Neural cell (in vitro differentiated cells): ENCODE data around the gene GANC. TPM values are rescaled to one million over a fixed set of nuclear protein-coding genes. Genes with fewer than 3 reads are reported as not detected.

Experiments
- H2AFZ ChIP-seq: fragments of 200-600, 300-800 bp; sonication (generic), shearing (Covaris generic); 2 replicates; pipeline ENCODE4 v1.6.0; 2014; ENCODE audit warnings: low read depth, mild to moderate bottlenecking, antibody characterized with exemption, low read length, moderate library complexity
- H3F3A ChIP-seq: fragments of 200-600 bp; shearing (Covaris generic); 2 replicates; pipeline ENCODE4 v1.6.1; 2016; ENCODE audit warnings: mild to moderate bottlenecking, moderate library complexity, mixed read lengths, antibody characterized with exemption, low read length; ENCODE audit not compliant: insufficient read depth, poor library complexity, severe bottlenecking
- H3K27ac ChIP-seq: fragments of 200-600, 300-800 bp; sonication (generic), shearing (Covaris generic); 2 replicates; pipeline ENCODE4 v1.5.1; 2014; ENCODE audit warnings: mild to moderate bottlenecking, low read length, moderate library complexity
- H3K27me3 ChIP-seq: fragments of 300-800, 200-600 bp; sonication (generic), shearing (Covaris generic); 2 replicates; pipeline ENCODE4 v1.6.0; 2014; ENCODE audit warnings: mild to moderate bottlenecking, low read depth, low read length, moderate library complexity; ENCODE audit not compliant: insufficient read depth
- H3K36me3 ChIP-seq: fragments of 300-800, 200-600 bp; sonication (generic), shearing (Covaris generic); 2 replicates; pipeline ENCODE4 v1.5.1; 2014; ENCODE audit warnings: mild to moderate bottlenecking, antibody characterized with exemption, low read length, moderate library complexity; ENCODE audit not compliant: insufficient read depth
- H3K4me2 ChIP-seq: fragments of 300-800, 200-600 bp; sonication (generic), shearing (Covaris generic); 2 replicates; pipeline ENCODE4 v1.6.0; 2014; ENCODE audit warnings: mild to moderate bottlenecking, low read length
- H3K4me3 ChIP-seq: fragments of 300-800, 200-600 bp; sonication (generic), shearing (Covaris generic); 2 replicates; pipeline ENCODE4 v1.5.1; 2014; ENCODE audit warnings: mild to moderate bottlenecking, low read length, moderate library complexity
- H3K79me2 ChIP-seq: fragments of 200-600 bp; shearing (Covaris generic); replicated peaks from 2 replicates; pipeline ENCODE4 v1.6.0; 2014; ENCODE audit warnings: mild to moderate bottlenecking, low read length, moderate library complexity; ENCODE audit not compliant: insufficient read depth
- H3K9ac ChIP-seq: fragments of 300-800, 200-600 bp; sonication (generic), shearing (Covaris generic); 2 replicates; pipeline ENCODE4 v1.6.1; 2016; ENCODE audit warnings: mild to moderate bottlenecking, low read length, mixed read lengths
- H3K9me2 ChIP-seq: fragments of 200-600 bp; shearing (Covaris generic); 2 replicates; pipeline ENCODE4 v1.6.1; 2016; ENCODE audit warnings: mild to moderate bottlenecking, low read length, mixed read lengths; ENCODE audit not compliant: insufficient read depth
- H3K9me3 ChIP-seq: fragments of 200-600, 300-800 bp; sonication (generic), shearing (Covaris generic); 2 replicates; pipeline ENCODE4 v1.6.1; 2016; ENCODE audit warnings: mild to moderate bottlenecking, mixed run types, low read length, moderate library complexity, mixed read lengths
- H4K20me1 ChIP-seq: fragments of 200-600 bp; shearing (Covaris generic); 2 replicates; pipeline ENCODE4 v1.6.1; 2016; ENCODE audit warnings: mild to moderate bottlenecking, mixed run types; ENCODE audit not compliant: insufficient read depth
- CTCF ChIP-seq: fragments of 450-650 bp; IDR thresholded peaks from 2 replicates; pipeline ENCODE4 v1.5.1; 2014; ENCODE audit warnings: antibody characterized with exemption, mild to moderate bottlenecking, moderate library complexity; ENCODE audit not compliant: poor library complexity, severe bottlenecking
- EP300 ChIP-seq: fragments of 450-650 bp; conservative IDR thresholded peaks from 2 replicates; pipeline ENCODE4 v1.6.1; 2014; ENCODE audit warnings: antibody characterized with exemption, mild to moderate bottlenecking, moderate library complexity; ENCODE audit not compliant: poor library complexity, severe bottlenecking
- EZH2 ChIP-seq: fragments of 200-600, 300-800 bp; shearing (Covaris generic), sonication (generic); IDR thresholded peaks from 2 replicates; pipeline ENCODE4 v1.6.1; 2014; ENCODE audit warnings: antibody characterized with exemption, low read length, borderline replicate concordance, mild to moderate bottlenecking; ENCODE audit not compliant: insufficient read depth, poor library complexity, severe bottlenecking
- MXI1 ChIP-seq: fragments of 450-650 bp; conservative IDR thresholded peaks from 2 replicates; pipeline ENCODE4 v1.6.1; 2014; ENCODE audit warnings: antibody characterized with exemption, mild to moderate bottlenecking; ENCODE audit not compliant: poor library complexity, severe bottlenecking
- POLR2AphosphoS5 ChIP-seq: IDR thresholded peaks from 2 replicates; pipeline ENCODE4 v1.6.1; 2012
- RAD21 ChIP-seq: fragments of 450-650 bp; conservative IDR thresholded peaks from 2 replicates; pipeline ENCODE4 v1.6.1; 2014; ENCODE audit warnings: antibody characterized with exemption, mild to moderate bottlenecking, moderate library complexity
- REST ChIP-seq: IDR thresholded peaks from 2 replicates; pipeline ENCODE4 v1.6.1; 2012; ENCODE audit warnings: borderline replicate concordance
- SMC3 ChIP-seq: fragments of 450-650 bp; conservative IDR thresholded peaks from 2 replicates; pipeline ENCODE4 v1.6.1; 2014; ENCODE audit warnings: antibody characterized with exemption, mild to moderate bottlenecking, moderate library complexity; ENCODE audit not compliant: poor library complexity
- TAF1 ChIP-seq: IDR thresholded peaks from 2 replicates; pipeline ENCODE4 v1.6.1; 2012; ENCODE audit warnings: low read depth
- polyA plus RNA-seq: library from polyadenylated mRNA; depleted of rRNA; stranded (reverse); fragments of >200 nt; gene quantifications from 2 replicates; pipeline ENCODE4 v1.2.3, GENCODE V29; 2014

The GANC gene
- polyA plus RNA-seq, 1 donor from 2014 or later: 6.0 TPM

GRCh38 chr15:42270551-42270950 lies 2.5 kb upstream of the GANC start:
- Histone ChIP-seq H3F3A (no peaks in the 10 kb centered on the region), H3K79me2 (peaks cover 37% of the 10 kb centered on the region), H3K4me3 (peak overlapping the region; percentile 51), H3K4me2 (no peak overlapping the region), H3K36me3 (no peaks in the 10 kb centered on the region), H3K9me2 (no peaks in the 10 kb centered on the region), H3K9ac (no peak overlapping the region), H3K9me3 (no peaks in the 10 kb centered on the region), H3K27ac (no peak overlapping the region), H4K20me1 (no peaks in the 10 kb centered on the region), H2AFZ (no peak overlapping the region), H3K27me3 (no peaks in the 10 kb centered on the region)
- no peak for TF ChIP-seq RAD21
- no peak for TF ChIP-seq EZH2
- no peak for TF ChIP-seq SMC3
- TF ChIP-seq REST: no peak
- no peak for TF ChIP-seq EP300
- no peak for TF ChIP-seq CTCF
- TF ChIP-seq MXI1: no peak
- TF ChIP-seq POLR2AphosphoS5: no peak
- TF ChIP-seq TAF1: no peak

GRCh38 chr15:42270996-42271395 lies 2.0 kb upstream of the GANC start:
- Histone ChIP-seq H3K36me3 (no peaks in the 10 kb centered on the region), H3F3A (no peaks in the 10 kb centered on the region), H3K27ac (no peak overlapping the region), H3K9me2 (no peaks in the 10 kb centered on the region), H3K9ac (no peak overlapping the region), H3K4me2 (no peak overlapping the region), H2AFZ (no peak overlapping the region), H3K9me3 (no peaks in the 10 kb centered on the region), H4K20me1 (no peaks in the 10 kb centered on the region), H3K4me3 (peak overlapping the region; percentile 51), H3K27me3 (no peaks in the 10 kb centered on the region), H3K79me2 (peaks cover 37% of the 10 kb centered on the region)
- TF ChIP-seq REST: no peak
- TF ChIP-seq EP300: no peak
- TF ChIP-seq POLR2AphosphoS5: no peak
- TF ChIP-seq MXI1: no peak
- TF ChIP-seq SMC3: no peak
- TF ChIP-seq TAF1: no peak
- TF ChIP-seq RAD21: no peak
- TF ChIP-seq EZH2: no peak
- no peak for TF ChIP-seq CTCF
